ENCODE data around the gene MTNR1A.
"Not testable (repeated sequence)": the region's sequence is repeated elsewhere in the genome, so short reads cannot be mapped to it uniquely, and the experiment has no call there.

Gene MTNR1A

GRCh38 chr4:186561748-186562147, 6.4 kb upstream of the MTNR1A start:
- DNase-seq (ENCODE audit: low read depth): no peak

- DNase-seq (ENCODE audit: low read depth): no peak
These were observed 5.3 kb upstream of the MTNR1A start for GRCh38 chr4:186560647-186561046.

GRCh38 chr4:186557486-186557885, 2.1 kb upstream of the MTNR1A start:
- peak; percentile 5 for DNase-seq (ENCODE audit: low read depth)

DNA sequence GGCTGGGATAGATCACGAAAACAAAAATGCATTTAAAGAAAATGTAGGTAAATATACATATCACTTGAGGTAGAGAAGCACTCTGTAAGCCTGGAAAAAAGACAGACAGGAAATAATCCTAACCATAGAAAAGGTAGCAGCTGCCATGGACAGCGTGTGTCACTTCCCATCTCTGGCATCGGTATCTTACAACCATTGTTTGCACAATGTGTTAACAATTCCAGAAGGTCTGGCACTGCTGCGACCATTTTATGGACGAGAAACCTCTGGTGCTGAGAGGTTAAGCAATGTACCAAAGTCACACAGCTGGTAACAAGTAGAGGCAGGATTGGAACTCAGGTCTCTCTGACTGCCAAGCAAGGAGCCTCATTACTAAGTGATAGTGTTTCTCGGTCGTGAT, 1.7 kb upstream of the MTNR1A start:
- DNase-seq (ENCODE audit: low read depth): no peak

DNA sequence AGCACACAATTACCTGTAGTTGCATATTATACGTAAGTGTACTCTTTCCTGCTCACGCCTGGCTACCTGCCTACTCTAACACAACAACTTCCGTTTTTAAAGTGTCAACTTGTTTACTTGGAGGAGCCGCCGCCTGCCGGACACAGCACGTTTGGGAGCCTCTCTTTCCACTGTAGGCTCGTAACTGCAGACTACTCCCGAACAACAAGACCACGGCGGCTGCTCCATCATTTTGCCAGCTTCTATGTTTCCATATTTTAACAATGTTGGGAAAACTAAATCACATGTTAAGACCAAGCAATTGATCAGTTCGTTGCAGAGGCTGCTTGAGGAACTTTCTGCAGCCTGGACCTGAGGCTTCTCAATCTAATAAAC, 841 bp downstream of the MTNR1A start:
- peak; percentile 8 for DNase-seq (ENCODE audit: low read depth)

DNA sequence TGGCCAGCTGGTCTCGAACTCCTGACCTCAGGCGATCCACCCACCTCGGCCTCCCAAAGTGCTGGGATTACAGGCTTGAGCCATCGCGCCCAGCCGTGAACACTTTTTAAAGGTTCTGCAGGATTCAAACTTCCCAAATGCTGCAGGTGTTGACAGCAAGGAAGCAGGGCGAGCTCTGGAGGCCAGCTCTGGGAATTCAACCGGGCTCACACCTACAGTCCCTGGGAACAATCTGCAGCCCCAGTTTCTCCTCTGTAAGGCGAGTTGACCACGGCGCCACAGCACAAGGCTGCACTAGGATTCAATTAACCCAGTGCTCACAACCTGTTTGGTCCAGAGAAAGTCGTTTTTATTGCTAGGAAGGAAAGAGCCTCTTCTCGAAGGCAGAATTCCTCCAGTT, 1.6 kb downstream of the MTNR1A start:
- DNase-seq (ENCODE audit: low read depth): no peak

DNA sequence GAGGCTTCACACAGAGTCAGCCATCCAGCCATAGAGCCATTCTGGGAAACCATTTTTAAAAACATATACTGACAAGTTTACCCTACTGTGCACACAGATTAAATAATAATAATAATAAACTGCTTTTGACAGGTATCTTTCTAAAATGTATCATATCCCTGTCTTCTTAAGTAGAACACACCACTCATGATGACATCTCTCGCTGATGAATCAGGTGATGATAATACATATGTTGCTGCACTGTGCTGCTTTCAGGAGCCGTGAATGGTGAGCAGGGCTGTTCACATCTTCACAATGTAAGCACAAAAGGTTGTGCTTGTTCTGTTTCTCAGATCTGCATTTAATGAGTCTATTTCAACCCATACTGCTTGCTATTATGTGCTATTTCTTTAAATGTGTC, 3.5 kb downstream of the MTNR1A start:
- no peak for DNase-seq (ENCODE audit: low read depth)

DNA sequence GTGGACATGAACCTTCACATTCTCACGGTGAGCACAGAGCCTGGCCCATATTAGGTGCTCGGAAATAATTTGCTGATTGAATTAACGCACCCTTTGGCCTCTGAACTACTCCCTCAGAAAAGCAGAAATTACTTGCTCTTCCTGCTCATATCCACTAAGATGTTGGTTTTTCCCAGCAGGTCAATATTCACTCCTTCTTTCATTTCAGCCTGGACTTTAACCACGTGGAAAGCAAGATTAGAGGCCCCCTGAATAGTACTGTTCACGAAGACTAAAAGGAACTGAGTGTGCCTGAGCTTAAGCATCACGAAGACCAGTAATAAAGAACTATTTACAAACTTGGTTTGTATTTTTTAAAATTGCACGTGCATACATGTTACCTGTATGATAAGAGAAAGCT, 9.9 kb downstream of the MTNR1A start:
- DNase-seq (ENCODE audit: low read depth): no peak

GRCh38 chr4:186543206-186543605, 12.2 kb downstream of the MTNR1A start:
- DNase-seq (ENCODE audit: low read depth): no peak

DNA sequence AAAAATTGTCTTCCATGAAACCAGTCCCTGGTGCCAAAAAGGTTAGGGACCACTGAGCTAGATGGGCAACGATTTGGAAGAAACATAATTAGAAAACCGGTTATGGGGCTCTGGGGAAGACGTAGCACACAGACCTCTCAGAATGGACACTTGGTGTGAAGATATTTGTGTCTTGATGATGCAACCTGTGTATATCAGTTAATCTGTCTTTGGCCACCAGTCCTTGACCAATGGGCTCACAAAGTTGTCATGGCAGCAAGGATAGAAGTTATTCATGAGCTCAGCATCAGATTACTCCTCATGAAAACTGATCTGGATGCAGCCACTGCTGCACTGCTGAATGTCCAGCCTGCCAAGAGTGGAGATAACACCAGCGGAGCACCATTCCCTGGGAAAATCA, 13.6 kb downstream of the MTNR1A start:
- DNase-seq (ENCODE audit: low read depth): no peak

- no peak for DNase-seq (ENCODE audit: low read depth)
These were observed 17.4 kb downstream of the MTNR1A start for GRCh38 chr4:186537843-186538521.

- no peak for DNase-seq (ENCODE audit: low read depth)
These were observed 19.1 kb downstream of the MTNR1A start for GRCh38 chr4:186536285-186536684.

DNA sequence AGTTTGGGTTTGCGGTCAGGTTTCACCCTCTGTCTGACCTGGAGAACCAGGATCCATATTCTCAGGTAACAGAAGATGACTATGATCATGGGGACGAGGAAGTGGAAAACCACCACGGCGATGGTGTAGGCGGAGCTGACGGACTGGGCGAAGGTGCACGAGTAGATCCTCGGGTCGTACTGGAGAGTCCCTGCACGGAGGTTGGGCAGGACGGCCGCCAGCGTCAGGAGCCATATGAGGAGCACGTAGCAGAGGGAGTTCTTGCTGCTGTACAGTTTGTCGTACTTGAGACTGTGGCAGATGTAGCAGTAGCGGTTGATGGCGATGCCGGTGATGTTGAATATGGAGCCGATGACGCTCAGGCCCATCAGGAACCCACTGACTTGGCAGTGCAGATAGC, 21.3 kb downstream of the MTNR1A start:
- no peak for DNase-seq (ENCODE audit: low read depth)

- DNase-seq (ENCODE audit: low read depth): not testable (repeated sequence)
These were observed 31.4 kb downstream of the MTNR1A start for GRCh38 chr4:186523927-186524326.

DNA sequence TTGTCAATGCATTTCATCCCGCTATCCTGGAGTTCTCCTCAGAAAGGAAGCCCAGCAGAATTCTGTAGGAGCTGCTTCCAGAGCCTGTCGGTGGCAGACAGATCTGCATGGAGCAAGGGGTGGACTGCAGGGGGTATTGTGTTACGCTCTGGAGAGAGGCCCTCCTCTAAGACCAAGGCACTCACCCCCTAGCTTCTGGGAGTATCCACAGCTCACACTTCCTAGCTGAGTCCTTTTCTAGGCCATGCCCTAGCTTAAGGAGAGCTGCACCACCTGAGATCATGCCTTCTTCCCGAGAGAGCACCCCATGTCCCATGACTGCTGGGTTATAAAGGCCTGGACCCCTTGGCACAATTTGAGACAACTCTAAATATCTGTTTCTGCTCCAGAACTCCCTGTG, 39.1 kb downstream of the MTNR1A start:
- DNase-seq (ENCODE audit: low read depth): no peak

DNA sequence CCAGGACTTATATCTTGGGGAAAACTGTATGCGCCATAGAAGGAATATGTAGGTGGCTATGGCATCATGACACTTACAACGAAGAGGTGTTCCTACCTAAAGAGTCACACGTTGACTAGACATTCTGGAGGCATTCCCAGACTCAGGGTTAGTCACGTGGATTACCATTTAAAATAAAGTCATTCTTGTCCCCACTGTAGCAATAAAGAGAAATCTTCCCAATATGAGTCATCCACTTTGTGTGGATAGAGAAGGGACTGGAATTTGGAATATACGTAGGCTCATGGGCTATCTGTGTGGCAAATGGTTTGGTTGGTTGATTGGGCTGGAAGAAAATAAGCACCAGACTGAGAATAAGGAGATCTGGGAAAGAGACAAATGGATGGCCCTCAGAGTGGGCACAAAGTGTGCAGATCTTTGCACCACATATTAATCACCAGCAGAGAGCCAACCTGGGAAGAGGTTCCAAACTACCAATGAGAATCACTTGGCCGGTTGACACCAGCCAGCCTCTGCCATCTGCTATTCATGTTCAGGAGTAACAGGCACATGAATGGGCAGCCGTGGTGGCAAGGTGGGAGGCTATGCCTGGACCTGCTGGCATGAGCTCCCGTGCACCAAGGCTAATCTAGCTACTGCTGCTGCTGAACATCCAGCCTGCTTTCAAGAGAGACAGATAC, 41.0 kb downstream of the MTNR1A start:
- DNase-seq (ENCODE audit: low read depth): no peak

GRCh38 chr4:186504771-186505170, 50.6 kb downstream of the MTNR1A start:
- not testable (repeated sequence) for DNase-seq (ENCODE audit: low read depth)

DNA sequence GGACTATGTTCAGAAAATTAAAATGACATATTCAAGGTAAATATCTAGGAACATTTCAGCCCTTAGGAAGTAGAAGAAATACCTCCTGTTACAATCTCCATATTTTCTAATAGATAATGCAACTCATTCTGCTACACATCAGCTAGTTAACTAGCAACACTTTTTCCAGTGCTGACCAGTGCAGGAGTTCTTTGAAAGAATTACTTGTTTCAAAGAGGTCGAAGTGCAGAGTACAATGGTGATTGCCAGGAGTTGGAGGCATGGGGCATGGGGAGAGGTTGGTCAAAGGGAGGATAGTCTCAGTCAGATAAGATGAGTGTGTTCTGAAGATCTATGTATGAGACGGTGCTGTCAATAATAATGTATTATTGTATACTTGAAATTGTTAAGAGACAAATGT, 53.1 kb downstream of the MTNR1A start:
- DNase-seq (ENCODE audit: low read depth): no peak

DNA sequence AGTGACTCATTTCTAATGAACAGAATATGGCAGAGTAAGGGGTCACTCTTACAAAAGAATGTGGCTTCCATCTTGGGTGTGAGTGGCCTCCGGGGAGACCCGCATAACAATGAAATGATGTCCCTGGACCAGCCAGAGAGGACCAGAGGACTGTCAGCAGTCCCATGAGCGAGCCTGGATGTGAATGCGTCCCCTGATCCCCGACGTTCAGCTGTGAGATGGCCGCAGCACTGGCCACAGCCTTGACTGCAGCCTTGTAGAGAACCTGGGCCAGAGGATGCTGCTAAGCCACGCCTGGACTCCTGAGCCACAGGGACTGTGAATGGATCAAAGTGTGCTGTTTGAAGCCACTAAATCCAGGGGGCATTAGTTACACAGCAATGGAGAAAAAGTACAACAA, 53.8 kb downstream of the MTNR1A start:
- DNase-seq (ENCODE audit: low read depth): no peak

GRCh38 chr4:186500721-186501304, 54.6 kb downstream of the MTNR1A start:
- DNase-seq (ENCODE audit: low read depth): peak; percentile 70

DNA sequence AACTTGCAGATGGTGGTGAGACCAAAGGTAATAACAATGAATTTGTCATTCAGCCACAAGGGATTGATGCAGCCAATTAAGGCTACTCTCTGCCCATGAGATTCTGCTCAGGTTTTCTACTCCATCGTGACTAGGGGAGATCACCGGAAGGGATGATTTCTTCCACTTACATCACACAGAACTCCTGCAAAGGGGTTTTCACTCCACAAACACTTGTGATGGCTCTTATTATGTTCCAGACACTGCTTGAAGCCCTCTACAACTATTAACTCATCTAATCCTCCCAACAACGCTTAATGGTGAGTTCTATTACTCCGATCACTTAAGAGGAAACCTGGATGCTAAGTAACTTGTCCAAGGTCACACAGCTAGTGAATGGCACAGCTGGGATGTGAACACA, 55.9 kb downstream of the MTNR1A start:
- no peak for DNase-seq (ENCODE audit: low read depth)

DNA sequence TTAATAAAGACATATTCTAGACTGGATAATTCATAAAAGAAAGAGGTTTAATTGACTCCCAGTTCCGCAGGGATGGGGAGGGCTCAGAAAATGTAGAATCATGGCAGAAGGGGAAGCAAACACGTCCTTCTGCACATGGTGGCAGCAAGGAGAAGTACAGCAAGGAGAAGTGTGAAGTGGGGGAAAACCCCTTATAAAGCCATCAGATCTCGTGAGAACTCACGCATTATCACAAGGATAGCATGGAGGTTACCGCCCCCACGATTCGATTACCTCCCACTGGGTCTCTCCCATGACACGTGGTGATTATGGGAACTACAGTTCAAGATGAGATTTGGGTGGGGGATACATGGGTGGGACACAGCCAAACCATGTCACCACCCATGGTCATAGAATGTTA, 58.3 kb downstream of the MTNR1A start:
- no peak for DNase-seq (ENCODE audit: low read depth)

- DNase-seq (ENCODE audit: low read depth): no peak
These were observed 60.9 kb downstream of the MTNR1A start for GRCh38 chr4:186494496-186494895.

DNA sequence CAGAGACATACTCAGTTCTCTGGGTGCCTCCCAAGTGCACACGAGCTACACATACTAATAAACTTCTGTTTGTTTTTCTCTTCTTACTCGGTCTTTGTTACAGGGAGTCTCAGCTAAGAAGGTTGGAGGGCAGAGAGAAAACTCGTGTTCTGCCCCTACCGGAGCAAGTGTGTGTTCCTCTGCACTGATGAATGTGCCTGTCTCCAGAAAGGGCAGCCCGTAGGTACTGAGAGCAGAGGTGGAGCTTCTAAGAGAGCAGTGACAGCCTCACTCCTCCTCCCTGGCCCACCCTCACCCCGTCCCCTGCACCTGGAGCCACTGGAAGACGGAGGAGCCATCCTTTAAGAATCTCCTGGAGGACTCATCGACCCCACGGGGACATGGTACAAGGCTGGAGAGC, 67.6 kb downstream of the MTNR1A start:
- DNase-seq (ENCODE audit: low read depth): no peak

Measured in amniotic epithelial cell (primary cell).